ENCODE results near the gene ADISSP. TPM values are rescaled to one million over a fixed set of nuclear protein-coding genes. Genes with fewer than 3 reads are reported as not detected.

ADISSP gene
- total RNA-seq, 1 donor from 2014 or later, result 24.9 TPM

DNA sequence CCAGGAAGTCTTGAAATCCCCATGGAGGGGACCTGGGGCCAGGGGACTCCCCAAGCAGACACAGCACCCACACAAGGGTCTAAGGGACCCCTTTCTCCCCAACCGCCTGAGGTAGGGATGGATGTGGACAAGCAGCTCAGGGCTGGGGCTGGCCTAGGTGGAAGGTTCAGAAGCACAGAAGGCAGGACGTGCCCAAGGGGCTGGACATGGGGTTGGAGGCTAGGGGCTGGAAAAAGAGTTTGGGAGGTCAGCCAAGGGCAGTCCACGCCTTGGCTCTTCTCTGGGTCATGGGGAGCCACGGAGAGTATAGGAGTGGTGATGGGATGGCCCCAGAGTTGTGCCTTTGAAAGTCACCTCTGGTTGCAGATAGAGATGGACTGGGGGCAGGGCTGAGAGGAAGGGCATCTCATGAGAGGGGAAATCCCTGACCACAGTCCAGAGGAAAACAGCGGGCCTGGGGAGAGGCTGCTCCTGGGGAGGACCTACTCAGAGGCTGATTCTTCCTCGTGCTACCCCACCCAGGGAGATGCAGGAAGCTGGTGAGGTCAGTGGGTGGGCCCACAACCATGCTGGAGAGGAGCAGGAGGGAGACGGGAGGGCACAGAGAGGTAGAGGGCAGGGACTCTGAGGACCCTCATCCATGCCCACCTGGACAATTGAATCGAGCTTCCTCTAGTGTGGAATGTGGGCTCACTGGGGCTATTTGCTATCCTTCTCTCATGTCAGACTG lies 37.6 kb downstream of the ADISSP start:
- TF ChIP-seq, protein P1, sequence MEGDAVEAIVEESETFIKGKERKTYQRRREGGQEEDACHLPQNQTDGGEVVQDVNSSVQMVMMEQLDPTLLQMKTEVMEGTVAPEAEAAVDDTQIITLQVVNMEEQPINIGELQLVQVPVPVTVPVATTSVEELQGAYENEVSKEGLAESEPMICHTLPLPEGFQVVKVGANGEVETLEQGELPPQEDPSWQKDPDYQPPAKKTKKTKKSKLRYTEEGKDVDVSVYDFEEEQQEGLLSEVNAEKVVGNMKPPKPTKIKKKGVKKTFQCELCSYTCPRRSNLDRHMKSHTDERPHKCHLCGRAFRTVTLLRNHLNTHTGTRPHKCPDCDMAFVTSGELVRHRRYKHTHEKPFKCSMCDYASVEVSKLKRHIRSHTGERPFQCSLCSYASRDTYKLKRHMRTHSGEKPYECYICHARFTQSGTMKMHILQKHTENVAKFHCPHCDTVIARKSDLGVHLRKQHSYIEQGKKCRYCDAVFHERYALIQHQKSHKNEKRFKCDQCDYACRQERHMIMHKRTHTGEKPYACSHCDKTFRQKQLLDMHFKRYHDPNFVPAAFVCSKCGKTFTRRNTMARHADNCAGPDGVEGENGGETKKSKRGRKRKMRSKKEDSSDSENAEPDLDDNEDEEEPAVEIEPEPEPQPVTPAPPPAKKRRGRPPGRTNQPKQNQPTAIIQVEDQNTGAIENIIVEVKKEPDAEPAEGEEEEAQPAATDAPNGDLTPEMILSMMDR (IDR thresholded peaks at IDR 0.05; ENCODE audit: unreplicated experiment), result no peak
- peaks cover 48% of the 10 kb centered on the region for H3K27me3 Mint-ChIP-seq (ENCODE audit: low read depth)
- H3K27ac Mint-ChIP-seq, result no peak overlapping the region

GRCh38 chr20:3729378-3729777 lies 38.2 kb downstream of the ADISSP start:
- Mint-ChIP-seq H3K27me3 (ENCODE audit: low read depth) (peaks cover 52% of the 10 kb centered on the region), H3K27ac (no peak overlapping the region), H3K36me3 (no peaks in the 10 kb centered on the region), H3K4me1 (peaks cover 29% of the 10 kb centered on the region), H3K9me3 (no peaks in the 10 kb centered on the region), H3K4me3 (no peak overlapping the region)
- no peak for DNase-seq (ENCODE audit: low spot score in 2 of 2, unreplicated experiment in 2 of 2)
- TF ChIP-seq, protein P1 (IDR thresholded peaks at IDR 0.05; ENCODE audit: unreplicated experiment), result no peak

More for the DNA sequence above, 37.6 kb downstream of the ADISSP start:
- no peak for DNase-seq (ENCODE audit: low spot score in 2 of 2, unreplicated experiment in 2 of 2)
- H3K4me1 Mint-ChIP-seq, result peaks cover 32% of the 10 kb centered on the region
- H3K36me3 Mint-ChIP-seq, result no peaks in the 10 kb centered on the region
- H3K9me3 Mint-ChIP-seq, result no peaks in the 10 kb centered on the region
- no peak overlapping the region for H3K4me3 Mint-ChIP-seq

GRCh38 chr20:3728876-3729275 lies 38.7 kb downstream of the ADISSP start:
- H3K27ac Mint-ChIP-seq, result no peak overlapping the region
- H3K9me3 Mint-ChIP-seq, result no peaks in the 10 kb centered on the region
- H3K4me3 Mint-ChIP-seq, result no peak overlapping the region
- no peaks in the 10 kb centered on the region for H3K36me3 Mint-ChIP-seq
- H3K4me1 Mint-ChIP-seq, result peaks cover 26% of the 10 kb centered on the region
- TF ChIP-seq, protein P1 (IDR thresholded peaks at IDR 0.05; ENCODE audit: unreplicated experiment), result no peak
- peaks cover 53% of the 10 kb centered on the region for H3K27me3 Mint-ChIP-seq (ENCODE audit: low read depth)
- DNase-seq (ENCODE audit: low spot score in 2 of 2, unreplicated experiment in 2 of 2), result no peak

GRCh38 chr20:3728354-3728753 lies 39.2 kb downstream of the ADISSP start:
- Mint-ChIP-seq H3K4me1 (peaks cover 26% of the 10 kb centered on the region), H3K27ac (peak overlapping the region; percentile 30), H3K27me3 (ENCODE audit: low read depth) (peaks cover 53% of the 10 kb centered on the region), H3K36me3 (no peaks in the 10 kb centered on the region), H3K9me3 (no peaks in the 10 kb centered on the region), H3K4me3 (no peak overlapping the region)
- TF ChIP-seq, protein P1 (IDR thresholded peaks at IDR 0.05; ENCODE audit: unreplicated experiment), result no peak
- no peak for DNase-seq (ENCODE audit: low spot score in 2 of 2, unreplicated experiment in 2 of 2)

GRCh38 chr20:3727401-3728021 lies 40.0 kb downstream of the ADISSP start:
- TF ChIP-seq, protein P1 (IDR thresholded peaks at IDR 0.05; ENCODE audit: unreplicated experiment), result no peak
- DNase-seq (ENCODE audit: low spot score in 2 of 2, unreplicated experiment in 2 of 2), result no peak
- Mint-ChIP-seq H3K9me3 (no peaks in the 10 kb centered on the region), H3K27ac (peak overlapping the region; percentile 75), H3K36me3 (no peaks in the 10 kb centered on the region), H3K4me3 (peak overlapping the region; percentile 2), H3K27me3 (ENCODE audit: low read depth) (peaks cover 49% of the 10 kb centered on the region), H3K4me1 (peaks cover 20% of the 10 kb centered on the region)
